Mesothelial cell of epicardium (in vitro differentiated cells): ENCODE measurements around the gene FGF12. TPM values are rescaled to one million over a fixed set of nuclear protein-coding genes. Genes with fewer than 3 reads are reported as not detected.
"Not testable (repeated sequence)": the region's sequence is repeated elsewhere in the genome, so short reads cannot be mapped to it uniquely, and the experiment has no call there.

Experiments
- DNase-seq, 2 experiments: peaks; one replicate each; pipeline ENCODE4 v3.0.0; 2021; ENCODE audit warnings: low spot score in 2 of 2; ENCODE audit not compliant: unreplicated experiment in 2 of 2
- H3K27ac Mint-ChIP-seq: 2 replicates; pipeline ENCODE4 v1.8.0; 2021; ENCODE audit warnings: mixed read lengths
- H3K27me3 Mint-ChIP-seq: 2 replicates; pipeline ENCODE4 v1.8.0; 2021; ENCODE audit warnings: low read depth, mixed read lengths
- H3K36me3 Mint-ChIP-seq: 2 replicates; pipeline ENCODE4 v1.8.0; 2021; ENCODE audit warnings: mixed read lengths
- H3K4me1 Mint-ChIP-seq: 2 replicates; pipeline ENCODE4 v1.8.0; 2021; ENCODE audit warnings: mixed read lengths
- H3K4me3 Mint-ChIP-seq: 2 replicates; pipeline ENCODE4 v1.8.0; 2021; ENCODE audit warnings: mild to moderate bottlenecking, moderate library complexity, mixed read lengths
- H3K9me3 Mint-ChIP-seq: 2 replicates; pipeline ENCODE4 v1.8.0; 2021; ENCODE audit warnings: mixed read lengths
- total RNA-seq: library from RNA; stranded (reverse); gene quantifications from 3 replicates; pipeline ENCODE4 v1.2.1, GENCODE V29; 2021
- TF ChIP-seq, protein P1 (sequence below): fragments of 200-600 bp; sonication (generic); IDR thresholded peaks from one replicate; pipeline ENCODE4 v1.5.0; 2021; ENCODE audit warnings: antibody characterized with exemption; ENCODE audit not compliant: unreplicated experiment

The FGF12 gene
- total RNA-seq, 1 donor from 2014 or later, result 1.0 TPM

DNA sequence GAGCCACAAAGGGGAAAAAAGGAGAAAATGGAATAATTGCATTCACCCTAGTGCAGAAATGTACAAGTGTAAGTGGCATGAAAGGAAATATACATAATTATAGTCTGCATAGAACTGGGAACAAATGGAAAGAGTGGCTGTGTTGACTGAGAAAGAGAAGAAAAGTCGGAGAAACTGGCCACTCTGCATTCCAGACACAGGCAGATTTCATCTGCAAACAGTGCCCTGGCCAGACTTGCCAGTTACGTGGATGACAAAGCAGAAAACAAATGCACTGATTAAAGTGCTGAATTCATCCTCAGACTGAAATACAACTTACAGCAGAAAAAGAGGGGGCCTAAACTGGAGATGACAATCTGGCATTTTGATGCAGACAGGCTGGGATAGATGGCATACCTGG lies 129.8 kb downstream of the FGF12 start:
- peaks cover 18% of the 10 kb centered on the region for H3K4me1 Mint-ChIP-seq
- peak overlapping the region; percentile 68 for H3K27ac Mint-ChIP-seq
- peaks cover 22% of the 10 kb centered on the region for H3K9me3 Mint-ChIP-seq
- no peak for DNase-seq
- no peak overlapping the region for H3K4me3 Mint-ChIP-seq
- no peaks in the 10 kb centered on the region for H3K36me3 Mint-ChIP-seq
- no peaks in the 10 kb centered on the region for H3K27me3 Mint-ChIP-seq
- TF ChIP-seq, protein P1, sequence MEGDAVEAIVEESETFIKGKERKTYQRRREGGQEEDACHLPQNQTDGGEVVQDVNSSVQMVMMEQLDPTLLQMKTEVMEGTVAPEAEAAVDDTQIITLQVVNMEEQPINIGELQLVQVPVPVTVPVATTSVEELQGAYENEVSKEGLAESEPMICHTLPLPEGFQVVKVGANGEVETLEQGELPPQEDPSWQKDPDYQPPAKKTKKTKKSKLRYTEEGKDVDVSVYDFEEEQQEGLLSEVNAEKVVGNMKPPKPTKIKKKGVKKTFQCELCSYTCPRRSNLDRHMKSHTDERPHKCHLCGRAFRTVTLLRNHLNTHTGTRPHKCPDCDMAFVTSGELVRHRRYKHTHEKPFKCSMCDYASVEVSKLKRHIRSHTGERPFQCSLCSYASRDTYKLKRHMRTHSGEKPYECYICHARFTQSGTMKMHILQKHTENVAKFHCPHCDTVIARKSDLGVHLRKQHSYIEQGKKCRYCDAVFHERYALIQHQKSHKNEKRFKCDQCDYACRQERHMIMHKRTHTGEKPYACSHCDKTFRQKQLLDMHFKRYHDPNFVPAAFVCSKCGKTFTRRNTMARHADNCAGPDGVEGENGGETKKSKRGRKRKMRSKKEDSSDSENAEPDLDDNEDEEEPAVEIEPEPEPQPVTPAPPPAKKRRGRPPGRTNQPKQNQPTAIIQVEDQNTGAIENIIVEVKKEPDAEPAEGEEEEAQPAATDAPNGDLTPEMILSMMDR, result no peak

- H3K4me3 Mint-ChIP-seq, result no peak overlapping the region
- no peaks in the 10 kb centered on the region for H3K4me1 Mint-ChIP-seq
- no peak overlapping the region for H3K27ac Mint-ChIP-seq
- peaks cover 15% of the 10 kb centered on the region for H3K9me3 Mint-ChIP-seq
- no peaks in the 10 kb centered on the region for H3K27me3 Mint-ChIP-seq
- DNase-seq, result no peak
- TF ChIP-seq, protein P1, result no peak
- no peaks in the 10 kb centered on the region for H3K36me3 Mint-ChIP-seq
Measured at GRCh38 chr3:192578729-192579128, 148.6 kb downstream of the FGF12 start.

DNA sequence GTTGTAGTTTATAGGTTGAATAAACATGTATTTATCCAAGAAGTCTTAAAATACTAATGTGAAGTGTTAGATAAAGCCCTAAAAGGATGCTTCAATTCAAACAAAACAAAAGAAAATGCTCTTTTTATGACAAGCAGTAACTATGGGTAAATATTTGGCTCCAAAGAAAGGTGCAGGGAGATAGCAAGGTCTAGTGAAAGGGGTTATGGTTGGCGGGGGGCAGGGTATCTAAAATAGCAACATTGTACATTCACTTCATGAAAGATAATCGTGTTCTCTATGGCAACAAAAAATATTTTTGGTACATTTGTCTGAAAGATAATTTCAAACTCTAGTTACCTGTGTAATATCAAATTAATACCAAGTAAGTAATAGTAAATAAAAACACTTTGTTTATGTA lies 149.5 kb downstream of the FGF12 start:
- H3K27me3 Mint-ChIP-seq, result no peaks in the 10 kb centered on the region
- H3K36me3 Mint-ChIP-seq, result no peaks in the 10 kb centered on the region
- H3K27ac Mint-ChIP-seq, result no peak overlapping the region
- DNase-seq, result no peak
- no peak overlapping the region for H3K4me3 Mint-ChIP-seq
- TF ChIP-seq, protein P1, result no peak
- H3K4me1 Mint-ChIP-seq, result no peaks in the 10 kb centered on the region
- peaks cover 15% of the 10 kb centered on the region for H3K9me3 Mint-ChIP-seq

DNA sequence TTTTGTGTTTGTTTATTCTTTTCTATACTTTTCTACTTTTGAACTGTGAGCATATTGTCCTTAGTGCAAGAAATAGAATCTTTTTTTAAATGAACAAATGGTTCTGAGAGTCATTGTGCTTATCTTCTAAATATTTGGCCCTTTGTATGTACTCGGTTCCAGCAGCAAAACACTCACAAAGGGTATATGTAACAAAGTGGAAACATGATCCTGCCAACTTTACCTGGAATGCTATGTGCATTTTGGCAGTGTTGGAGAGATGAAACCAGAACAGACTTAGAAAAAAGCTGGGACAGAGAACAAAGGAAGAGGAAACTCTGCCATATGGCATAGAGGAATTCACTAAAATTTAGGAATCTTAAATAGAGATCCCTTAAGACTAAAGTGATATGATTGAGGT lies 150.1 kb downstream of the FGF12 start:
- Mint-ChIP-seq H3K27ac (no peak overlapping the region), H3K27me3 (no peaks in the 10 kb centered on the region), H3K9me3 (peaks cover 15% of the 10 kb centered on the region), H3K36me3 (no peaks in the 10 kb centered on the region), H3K4me3 (no peak overlapping the region), H3K4me1 (no peaks in the 10 kb centered on the region)
- DNase-seq, result no peak
- TF ChIP-seq, protein P1, result no peak

DNA sequence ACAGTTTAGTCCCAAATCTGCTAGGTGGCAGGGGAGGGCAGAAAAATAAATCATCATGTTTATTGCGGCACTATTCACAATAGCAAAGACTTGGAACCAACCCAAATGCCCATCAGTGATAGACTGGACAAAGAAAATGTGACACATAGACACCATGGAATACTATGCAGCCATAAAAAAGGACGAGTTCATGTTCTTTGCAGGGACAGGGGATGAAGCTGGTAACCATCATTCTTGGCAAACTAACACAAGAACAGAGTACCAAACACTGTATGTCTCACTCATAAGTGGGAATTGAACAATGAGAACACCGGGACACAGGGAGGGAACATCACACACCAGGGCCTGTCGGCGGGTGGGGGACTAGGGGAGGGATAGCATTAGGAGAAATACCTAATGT lies 150.6 kb downstream of the FGF12 start:
- H3K27me3 Mint-ChIP-seq, H3K27ac Mint-ChIP-seq, H3K4me1 Mint-ChIP-seq, H3K36me3 Mint-ChIP-seq, H3K4me3 Mint-ChIP-seq, DNase-seq: not testable (repeated sequence)
- peaks cover 15% of the 10 kb centered on the region for H3K9me3 Mint-ChIP-seq

DNA sequence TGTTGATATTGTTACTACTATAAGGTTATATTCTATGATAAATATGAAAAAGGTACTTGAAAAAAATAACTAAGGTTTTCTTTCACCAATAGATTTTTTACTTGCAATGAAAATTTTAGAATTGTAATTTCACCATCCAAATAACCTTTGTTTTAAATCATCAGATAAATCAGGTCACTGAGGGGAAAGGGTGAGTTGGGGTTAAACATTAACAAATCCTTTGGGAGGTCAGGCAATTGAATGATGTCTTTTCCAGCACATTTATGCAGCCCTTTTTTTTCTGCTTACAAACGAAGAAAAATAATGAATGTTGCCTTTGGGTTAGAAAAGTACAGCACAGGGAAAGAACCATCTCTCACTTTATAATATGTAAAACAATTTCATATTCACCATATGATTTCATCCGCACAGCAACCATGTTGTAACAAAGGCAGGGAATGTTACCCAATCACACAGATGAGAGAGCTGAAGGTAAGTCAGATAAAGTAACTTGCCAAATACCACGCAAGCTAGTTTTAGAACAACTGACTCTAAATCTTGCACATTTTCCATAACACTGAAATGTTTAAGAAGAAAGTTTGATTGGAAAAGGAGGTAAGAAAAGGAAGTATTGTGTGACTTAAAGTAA lies 151.3 kb downstream of the FGF12 start:
- H3K9me3 Mint-ChIP-seq, result peaks cover 15% of the 10 kb centered on the region
- peaks cover 6% of the 10 kb centered on the region for H3K4me1 Mint-ChIP-seq
- TF ChIP-seq, protein P1, result no peak
- H3K36me3 Mint-ChIP-seq, result no peaks in the 10 kb centered on the region
- no peak overlapping the region for H3K27ac Mint-ChIP-seq
- no peak overlapping the region for H3K4me3 Mint-ChIP-seq
- no peaks in the 10 kb centered on the region for H3K27me3 Mint-ChIP-seq
- DNase-seq, result no peak
